Endodermal cell (in vitro differentiated cells): ENCODE data around the gene STX4. TPM values are rescaled to one million over a fixed set of nuclear protein-coding genes. Genes with fewer than 3 reads are reported as not detected.

Experiments used
- DNase-seq: peaks from one replicate; pipeline ENCODE4 v3.0.0-alpha.2; 2017
- H3K27ac ChIP-seq: 2 replicates; pipeline ENCODE4 v1.5.1; 2013; ENCODE audit warnings: mild to moderate bottlenecking, low read depth, low read length, moderate library complexity
- H3K27me3 ChIP-seq: 2 replicates; pipeline ENCODE4 v1.6.1; 2013; ENCODE audit warnings: mild to moderate bottlenecking, low read length, moderate library complexity; ENCODE audit not compliant: insufficient read depth, control insufficient read depth, poor library complexity, severe bottlenecking
- H3K36me3 ChIP-seq: 2 replicates; pipeline ENCODE4 v1.7.0; 2013; ENCODE audit warnings: mild to moderate bottlenecking, low read length, moderate library complexity; ENCODE audit not compliant: control insufficient read depth, insufficient read depth
- H3K4me1 ChIP-seq: one replicate; pipeline ENCODE4 v1.7.0; 2013; ENCODE audit warnings: low read length; ENCODE audit not compliant: control insufficient read depth, insufficient read depth
- H3K4me3 ChIP-seq: 2 replicates; pipeline ENCODE4 v1.5.1; 2013; ENCODE audit warnings: mild to moderate bottlenecking, low read length, moderate library complexity
- H3K9ac ChIP-seq: 2 replicates; pipeline ENCODE4 v1.6.1; 2013; ENCODE audit warnings: mild to moderate bottlenecking, low read length, moderate library complexity; ENCODE audit not compliant: poor library complexity, severe bottlenecking; ENCODE audit errors: extremely low read depth
- H3K9me3 ChIP-seq: 2 replicates; pipeline ENCODE4 v1.6.1; 2013; ENCODE audit warnings: mild to moderate bottlenecking, low read length, moderate library complexity; ENCODE audit not compliant: control insufficient read depth
- H3K27ac Mint-ChIP-seq: 2 replicates; pipeline ENCODE4 v1.8.0; 2020; ENCODE audit warnings: mixed read lengths
- H3K27me3 Mint-ChIP-seq: 2 replicates; pipeline ENCODE4 v1.8.0; 2021; ENCODE audit warnings: mild to moderate bottlenecking, mixed read lengths; ENCODE audit not compliant: insufficient read depth
- H3K36me3 Mint-ChIP-seq: 2 replicates; pipeline ENCODE4 v1.8.0; 2020; ENCODE audit warnings: low read depth, mixed read lengths
- H3K4me1 Mint-ChIP-seq: 2 replicates; pipeline ENCODE4 v1.8.0; 2020; ENCODE audit warnings: mixed read lengths
- H3K4me3 Mint-ChIP-seq: 2 replicates; pipeline ENCODE4 v1.8.0; 2020; ENCODE audit warnings: mild to moderate bottlenecking, moderate library complexity, mixed read lengths
- H3K9me3 Mint-ChIP-seq: 2 replicates; pipeline ENCODE4 v1.8.0; 2020; ENCODE audit warnings: mild to moderate bottlenecking, mixed read lengths
- CTCF ChIP-seq: fragments of 200-600 bp; sonication (generic); conservative IDR thresholded peaks from 2 replicates; pipeline ENCODE4 v1.5.0; 2021; ENCODE audit warnings: antibody characterized with exemption, mild to moderate bottlenecking
- WGBS, 2 experiments: methylation state at CpG; one replicate each; pipeline versions ENCODE4 v1.1.5 to v1.1.7; 2013; ENCODE audit warnings: missing lambda C conversion rate in 2 of 2, mixed read lengths in 1 of 2; ENCODE audit not compliant: insufficient coverage in 1 of 2, insufficient read length in 1 of 2; 5-methylcytosine and 5-hydroxymethylcytosine counted together
- total RNA-seq, 2 donors: library from RNA; stranded (reverse); fragmentation: NEBNext Ultra II Directional in 1 of 2; extraction: Animal tissue kit (Norgen Biotek cat#: 25700) in 1 of 2; gene quantifications; 2 replicates in 1 of 2; 3 replicates in 1 of 2; pipeline ENCODE4 v1.2.1, GENCODE V29; 2021

STX4 gene
- total RNA-seq, 2 donors from 2014 or later, result 34.4 to 37.6 TPM

GRCh38 chr16:30995927-30996323, 37.4 kb upstream of the STX4 start:
- WGBS, 2 experiments, result 86 to 87% methylated on average over 10 to 11 of the region's 11 CpGs
- Mint-ChIP-seq H3K4me3 (peak overlapping the region; percentile 59), H3K9me3 (no peaks in the 10 kb centered on the region), H3K27me3 (peaks cover 35% of the 10 kb centered on the region), H3K4me1 (no peaks in the 10 kb centered on the region), H3K36me3 (no peaks in the 10 kb centered on the region), H3K27ac (no peak overlapping the region)
- H3K27ac ChIP-seq, result no peak overlapping the region
- no peak overlapping the region for H3K9ac ChIP-seq
- no peaks in the 10 kb centered on the region for H3K4me1 ChIP-seq
- peaks cover 40% of the 10 kb centered on the region for H3K27me3 ChIP-seq
- no peaks in the 10 kb centered on the region for H3K9me3 ChIP-seq
- no peak for TF ChIP-seq CTCF
- H3K36me3 ChIP-seq, result no peaks in the 10 kb centered on the region
- no peak overlapping the region for H3K4me3 ChIP-seq
- DNase-seq, result no peak

GRCh38 chr16:30996324-30996984, 36.9 kb upstream of the STX4 start:
- no peak overlapping the region for H3K27ac Mint-ChIP-seq
- no peaks in the 10 kb centered on the region for H3K4me1 Mint-ChIP-seq
- Histone ChIP-seq H3K27ac (no peak overlapping the region), H3K4me3 (peak overlapping the region; percentile 77), H3K27me3 (peaks cover 40% of the 10 kb centered on the region), H3K9me3 (no peaks in the 10 kb centered on the region), H3K36me3 (no peaks in the 10 kb centered on the region), H3K9ac (no peak overlapping the region), H3K4me1 (no peaks in the 10 kb centered on the region)
- peak overlapping the region; percentile 59 for H3K4me3 Mint-ChIP-seq
- 37 to 58% methylated on average over 6 to 23 of the region's 23 CpGs for WGBS, 2 experiments
- no peak for DNase-seq
- no peaks in the 10 kb centered on the region for H3K9me3 Mint-ChIP-seq
- TF ChIP-seq CTCF, result no peak
- H3K36me3 Mint-ChIP-seq, result no peaks in the 10 kb centered on the region
- peaks cover 35% of the 10 kb centered on the region for H3K27me3 Mint-ChIP-seq

- H3K4me3 ChIP-seq, result peak overlapping the region; percentile 77
- peak overlapping the region; percentile 59 for H3K4me3 Mint-ChIP-seq
- no peaks in the 10 kb centered on the region for H3K9me3 Mint-ChIP-seq
- H3K27me3 Mint-ChIP-seq, result peaks cover 36% of the 10 kb centered on the region
- H3K27me3 ChIP-seq, result peaks cover 40% of the 10 kb centered on the region
- WGBS, 2 experiments, result 3% methylated on average over 26 to 60 of the region's 60 CpGs
- no peak overlapping the region for H3K27ac ChIP-seq
- TF ChIP-seq CTCF, result no peak
- H3K27ac Mint-ChIP-seq, result no peak overlapping the region
- H3K4me1 Mint-ChIP-seq, result no peaks in the 10 kb centered on the region
- H3K36me3 ChIP-seq, result no peaks in the 10 kb centered on the region
- no peaks in the 10 kb centered on the region for H3K4me1 ChIP-seq
- H3K9ac ChIP-seq, result no peak overlapping the region
- no peaks in the 10 kb centered on the region for H3K9me3 ChIP-seq
- no peaks in the 10 kb centered on the region for H3K36me3 Mint-ChIP-seq
- peak; percentile 97 for DNase-seq
These were observed 36.2 kb upstream of the STX4 start for GRCh38 chr16:30996985-30997724.
